GM12892 (cell line): Measurements from ENCODE around the gene ANKS1B.

Source experiments
- POLR2A ChIP-seq: IDR thresholded peaks from 2 replicates; pipeline ENCODE4 v1.6.1; 2011; ENCODE audit warnings: low read depth, low read length, control low read depth
- POLR2AphosphoS5 ChIP-seq: IDR thresholded peaks from 2 replicates; pipeline ENCODE4 v1.6.1; 2011; ENCODE audit warnings: low read depth, low read length, control low read depth
- TAF1 ChIP-seq: IDR thresholded peaks from 2 replicates; pipeline ENCODE4 v1.6.1; 2011; ENCODE audit warnings: low read depth, mild to moderate bottlenecking, control low read depth, low read length, borderline replicate concordance

DNA sequence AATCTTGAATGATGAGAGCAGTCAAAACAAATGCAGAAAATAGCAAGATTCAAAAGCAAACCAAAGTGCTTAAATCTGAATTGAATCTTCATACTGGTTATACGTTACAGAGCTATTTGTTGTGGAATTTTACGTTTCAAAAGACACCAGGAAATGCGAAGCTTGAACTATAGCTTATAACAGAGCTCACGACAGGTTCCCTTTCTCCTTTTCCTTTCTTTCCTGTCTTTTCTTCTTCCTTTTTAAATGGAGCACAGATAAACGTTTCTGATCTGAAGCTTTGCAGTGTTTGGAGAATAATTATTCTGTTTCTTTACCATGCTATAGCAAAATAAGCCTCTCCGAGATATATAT is 829.8 kb downstream of the ANKS1B start:
- no peak for TF ChIP-seq POLR2A
- no peak for TF ChIP-seq POLR2AphosphoS5
- TF ChIP-seq TAF1 = no peak
